ENCODE results near the gene SPATA9. TPM values are rescaled to one million over a fixed set of nuclear protein-coding genes. Genes with fewer than 3 reads are reported as not detected.

SPATA9 gene
- total and polyA plus RNA-seq, 2 of the 13 experiments (the other 11 are each of a cell fraction or from before 2014, with no cell fraction given): not detected

DNA sequence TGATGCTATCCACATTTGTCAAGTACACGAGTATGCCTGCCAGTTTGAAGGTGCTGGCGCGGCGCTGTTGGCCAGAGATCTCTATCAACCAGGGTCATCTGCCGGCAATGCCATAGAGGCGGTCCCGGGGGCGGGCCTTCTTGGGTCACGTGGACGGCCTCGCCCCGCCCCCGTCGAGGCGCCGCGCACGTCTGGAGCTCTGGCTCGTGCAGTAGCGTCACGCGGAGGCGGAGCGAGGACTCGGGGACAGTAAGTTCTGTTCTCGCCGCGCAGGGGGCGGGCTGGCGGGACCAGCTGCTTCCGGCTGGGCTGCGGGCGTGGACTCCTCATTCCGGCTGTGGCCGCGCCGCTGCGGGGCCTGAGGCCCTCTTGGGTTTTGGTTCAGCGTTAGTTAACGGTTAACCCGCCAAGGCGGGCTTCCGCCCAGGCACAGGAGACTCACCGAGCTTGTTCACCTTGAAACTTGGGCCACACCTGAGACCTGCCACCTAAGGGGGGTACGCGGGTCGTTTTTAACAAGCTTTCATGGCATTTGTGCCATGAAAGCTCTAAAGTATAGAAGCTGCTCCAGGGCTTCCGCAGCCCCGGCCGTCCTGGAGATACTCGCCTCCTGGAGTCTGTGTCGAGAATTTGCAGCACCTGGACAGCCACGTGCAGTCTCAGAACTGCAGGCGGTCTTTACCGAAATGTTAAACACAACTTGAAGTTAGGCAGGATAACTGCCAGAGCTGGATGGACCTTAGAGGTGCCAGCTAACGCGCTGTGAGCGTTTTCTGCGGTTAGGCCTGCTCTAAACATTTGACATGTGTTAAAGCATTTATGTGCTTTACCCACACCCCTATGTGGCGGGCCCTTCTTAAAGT is 36.0 kb downstream of the SPATA9 start, which contains the start of gene RFESD (continued):
- TF ChIP-seq ZBTB8A (CRISPR knock-in tag; IDR thresholded peaks at IDR 0.05; ENCODE audit: borderline replicate concordance, low read depth): no peak
- peak; percentile 78; the same call in 1 of the 2 replicates for TF ChIP-seq ZNF264 (CRISPR knock-in tag; IDR thresholded peaks at IDR 0.05)
- peak; percentile 76 for TF ChIP-seq UBTF (CRISPR knock-in tag; IDR thresholded peaks at IDR 0.05)
- peak; percentile 92 for TF ChIP-seq HOXA3 (CRISPR knock-in tag; IDR thresholded peaks at IDR 0.05)
- TF ChIP-seq ZFP36L1 (CRISPR knock-in tag; IDR thresholded peaks at IDR 0.05): peak; percentile 56; the same call in 1 of the 2 replicates
- TF ChIP-seq ZNF430 (CRISPR knock-in tag; IDR thresholded peaks at IDR 0.05): peak; percentile 81
- no peak for TF ChIP-seq NONO (IDR thresholded peaks at IDR 0.05)
- TF ChIP-seq NONO (CRISPR knock-in tag; conservative IDR thresholded peaks at IDR 0.05): peak; percentile 89
- no peak for TF ChIP-seq MAFG (CRISPR knock-in tag; IDR thresholded peaks at IDR 0.05)
- TF ChIP-seq ZSCAN9 (CRISPR knock-in tag; IDR thresholded peaks at IDR 0.05; ENCODE audit: borderline replicate concordance): peak; percentile 72; the same call in 1 of the 2 replicates
- TF ChIP-seq ARID5B (CRISPR knock-in tag; IDR thresholded peaks at IDR 0.05): peak; percentile 90
- TF ChIP-seq NFYC (CRISPR knock-in tag; IDR thresholded peaks at IDR 0.05): peak; percentile 53
- no peak for TF ChIP-seq CEBPB (IDR thresholded peaks at IDR 0.05; ENCODE audit: borderline replicate concordance, low read depth, low read length)
- TF ChIP-seq ZBTB38 (CRISPR knock-in tag; IDR thresholded peaks at IDR 0.05): peak; percentile 63; the same call in 1 of the 2 replicates
- peak; percentile 73; the same call in 1 of the 2 replicates for TF ChIP-seq ZNF556 (CRISPR knock-in tag; IDR thresholded peaks at IDR 0.05; ENCODE audit: borderline replicate concordance)
- TF ChIP-seq ELF1 (CRISPR knock-in tag; IDR thresholded peaks at IDR 0.05): peak; percentile 89
- peak; percentile 78 for TF ChIP-seq RBM39 (IDR thresholded peaks at IDR 0.05; ENCODE audit: low read depth, low read length, poor library complexity, severe bottlenecking)
- peak; percentile 79; the same call in 1 of the 2 replicates for TF ChIP-seq IRF2 (CRISPR knock-in tag; IDR thresholded peaks at IDR 0.05)
- 0 out of 2 replicates have a peak, but pooled peaks have one; percentile 38 for TF ChIP-seq ZBTB7B (CRISPR knock-in tag; IDR thresholded peaks at IDR 0.05)
- TF ChIP-seq ZNF274 (CRISPR knock-in tag; IDR thresholded peaks at IDR 0.05): 0 out of 2 replicates have a peak, but pooled peaks have one; percentile 44
- TF ChIP-seq HNF4A (CRISPR knock-in tag; IDR thresholded peaks at IDR 0.05): 0 out of 2 replicates have a peak, but pooled peaks have one; percentile 24
- TF ChIP-seq TOPORS (CRISPR knock-in tag; IDR thresholded peaks at IDR 0.05): peak; percentile 65; the same call in 1 of the 2 replicates
- peak; percentile 74; the same call in 1 of the 2 replicates for TF ChIP-seq RELA (CRISPR knock-in tag; IDR thresholded peaks at IDR 0.05)
- TF ChIP-seq ZNF572 (CRISPR knock-in tag; IDR thresholded peaks at IDR 0.05): no peak
- no peak for TF ChIP-seq ZNF224 (CRISPR knock-in tag; IDR thresholded peaks at IDR 0.05)
